ENCODE measurements around the gene ANKRD2.
"Not testable (repeated sequence)": the region's sequence is repeated elsewhere in the genome, so short reads cannot be mapped to it uniquely, and the experiment has no call there.

Gene ANKRD2, protein sequence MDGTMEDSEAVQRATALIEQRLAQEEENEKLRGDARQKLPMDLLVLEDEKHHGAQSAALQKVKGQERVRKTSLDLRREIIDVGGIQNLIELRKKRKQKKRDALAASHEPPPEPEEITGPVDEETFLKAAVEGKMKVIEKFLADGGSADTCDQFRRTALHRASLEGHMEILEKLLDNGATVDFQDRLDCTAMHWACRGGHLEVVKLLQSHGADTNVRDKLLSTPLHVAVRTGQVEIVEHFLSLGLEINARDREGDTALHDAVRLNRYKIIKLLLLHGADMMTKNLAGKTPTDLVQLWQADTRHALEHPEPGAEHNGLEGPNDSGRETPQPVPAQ

DNA sequence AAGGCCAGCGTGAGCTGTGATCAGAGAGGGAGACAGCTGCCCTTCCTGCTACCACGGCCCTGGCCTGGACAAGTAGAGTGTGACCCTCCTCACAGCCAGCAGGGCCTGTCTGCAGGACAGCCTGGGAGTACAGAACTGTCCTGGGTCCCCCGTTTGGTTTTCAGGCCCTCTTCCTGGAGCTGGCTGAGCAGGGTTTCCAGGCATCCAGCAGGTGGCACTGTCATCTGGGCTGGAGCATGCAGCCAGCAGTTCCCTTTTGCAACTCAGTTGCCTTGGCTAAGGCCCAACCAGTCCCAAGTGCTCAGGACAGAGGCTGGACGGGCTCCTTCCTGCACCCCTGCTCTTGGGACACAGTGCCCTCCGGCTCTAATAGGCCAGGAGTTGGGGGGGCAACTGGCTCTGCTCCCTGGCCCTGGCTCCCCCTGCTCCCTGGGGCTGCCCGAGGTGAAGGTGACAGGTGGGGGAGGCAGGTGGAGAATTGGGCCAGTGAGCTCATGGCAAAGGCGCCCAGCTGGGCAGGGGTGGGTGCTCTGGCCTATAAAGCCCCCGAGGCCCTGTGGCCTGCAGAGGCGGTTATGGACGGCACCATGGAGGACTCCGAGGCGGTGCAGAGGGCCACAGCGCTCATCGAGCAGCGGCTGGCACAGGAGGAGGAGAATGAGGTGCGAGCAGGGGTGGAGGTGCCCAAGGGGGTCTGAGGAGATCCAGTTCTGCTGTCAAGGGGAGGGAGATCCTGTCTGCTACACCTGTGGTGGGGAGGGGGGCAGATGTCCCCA lies at the start of gene ANKRD2:
Gene ANKRD2, plus strand, starts transcription at position 566 of the 776 bp plus-strand sequence. Its CDS starts 10 bp downstream, at position 576.
- H3K27ac ChIP-seq, result no peak within 1 kb of the TSS
- H3K4me3 ChIP-seq (ENCODE audit: low read depth in 1 of 2, low read length in 1 of 2), result no peak within 1 kb of the TSS
- TF ChIP-seq CTCF (IDR thresholded peaks at IDR 0.05), result no peak
- no peaks in the 10 kb centered on the region for H3K9me3 ChIP-seq
- peaks cover 52% of the 10 kb centered on the region for H3K36me3 ChIP-seq
- no peaks in the 10 kb centered on the region for H3K4me1 ChIP-seq (ENCODE audit: control insufficient read depth in 1 of 2, insufficient read depth in 1 of 2, low read depth in 1 of 2, low read length in 1 of 2)
- peaks cover 2% of the 10 kb centered on the region for H3K27me3 ChIP-seq

GRCh38 chr10:97522937-97523336 lies 49.6 kb upstream of the ANKRD2 start:
- Histone ChIP-seq H3K27ac (no peak overlapping the region), H3K27me3 (no peaks in the 10 kb centered on the region), H3K4me1 (ENCODE audit: control insufficient read depth in 1 of 2, insufficient read depth in 1 of 2, low read depth in 1 of 2, low read length in 1 of 2) (peaks cover 0 to 1% of the 10 kb centered on the region in 2 experiments), H3K36me3 (peaks cover 8% of the 10 kb centered on the region), H3K9me3 (no peaks in the 10 kb centered on the region), H3K4me3 (ENCODE audit: low read depth in 1 of 2, low read length in 1 of 2) (no peak overlapping the region)
- TF ChIP-seq CTCF (IDR thresholded peaks at IDR 0.05), result no peak

DNA sequence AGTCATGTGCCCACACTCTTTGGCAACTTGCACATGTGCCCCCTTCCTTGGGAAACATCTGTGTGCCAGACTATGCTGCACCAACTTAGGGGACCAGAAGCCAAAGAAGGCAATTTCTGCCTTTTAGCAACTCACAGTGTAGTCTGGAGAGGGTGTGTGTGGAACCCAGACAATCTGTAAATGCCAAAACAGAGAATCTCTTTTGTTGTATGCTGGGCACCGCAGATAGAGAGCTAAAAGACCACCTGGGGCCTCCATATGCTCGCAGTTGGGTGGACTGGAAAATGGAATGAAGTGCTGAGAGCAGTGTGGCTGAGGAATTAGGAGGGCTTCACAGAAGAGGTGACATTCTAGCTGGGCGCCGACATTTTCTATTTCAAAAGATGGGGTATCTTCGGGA lies 47.5 kb upstream of the ANKRD2 start:
- Histone ChIP-seq H3K36me3 (peaks cover 8% of the 10 kb centered on the region), H3K4me3 (ENCODE audit: low read depth in 1 of 2, low read length in 1 of 2) (no peak overlapping the region), H3K9me3 (no peaks in the 10 kb centered on the region), H3K27ac (no peak overlapping the region), H3K4me1 (ENCODE audit: control insufficient read depth in 1 of 2, insufficient read depth in 1 of 2, low read depth in 1 of 2, low read length in 1 of 2) (no peaks in the 10 kb centered on the region), H3K27me3 (no peaks in the 10 kb centered on the region)
- TF ChIP-seq CTCF (IDR thresholded peaks at IDR 0.05), result no peak

- H3K9me3 ChIP-seq, result no peaks in the 10 kb centered on the region
- no peak for TF ChIP-seq CTCF (IDR thresholded peaks at IDR 0.05)
- peaks cover 6% of the 10 kb centered on the region for H3K36me3 ChIP-seq
- H3K27me3 ChIP-seq, result no peaks in the 10 kb centered on the region
- H3K27ac ChIP-seq, result no peak overlapping the region
- H3K4me3 ChIP-seq (ENCODE audit: low read depth in 1 of 2, low read length in 1 of 2), result no peak overlapping the region
- no peaks in the 10 kb centered on the region for H3K4me1 ChIP-seq (ENCODE audit: control insufficient read depth in 1 of 2, insufficient read depth in 1 of 2, low read depth in 1 of 2, low read length in 1 of 2)
These were observed 46.9 kb upstream of the ANKRD2 start for GRCh38 chr10:97525683-97526110.

DNA sequence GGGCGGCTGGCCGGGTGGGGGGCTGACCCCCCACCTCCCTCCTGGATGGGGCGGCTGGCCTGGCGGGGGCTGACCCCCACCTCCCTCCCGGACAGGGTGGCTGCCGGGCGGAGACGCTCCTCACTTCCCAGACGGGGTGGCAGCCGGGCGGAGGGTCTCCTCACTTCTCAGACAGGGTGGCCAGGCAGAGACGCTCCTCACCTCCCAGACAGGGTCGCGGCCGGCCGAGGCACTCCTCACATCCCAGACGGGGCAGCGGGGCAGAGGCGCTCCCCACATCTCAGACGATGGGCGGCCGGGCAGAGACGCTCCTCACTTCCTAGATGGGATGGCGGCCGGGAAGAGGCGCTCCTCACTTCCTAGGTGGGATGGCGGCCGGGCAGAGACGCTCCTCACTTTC lies 43.7 kb upstream of the ANKRD2 start:
- not testable (repeated sequence) for H3K27me3 ChIP-seq; H3K9me3 ChIP-seq; H3K36me3 ChIP-seq; H3K4me3 ChIP-seq (ENCODE audit: low read depth in 1 of 2, low read length in 1 of 2); H3K4me1 ChIP-seq (ENCODE audit: control insufficient read depth in 1 of 2, insufficient read depth in 1 of 2, low read depth in 1 of 2, low read length in 1 of 2); H3K27ac ChIP-seq

Data from neutrophil (primary cell).